Measurements from ENCODE around the gene HOXC6. TPM values are rescaled to one million over a fixed set of nuclear protein-coding genes. Genes with fewer than 3 reads are reported as not detected.
A peak's percentile ranks its signal among the peaks of the same experiment; 100 is the strongest.

The HOXC6 gene
- total RNA-seq, 4 donors from 2014 or later, result 0.48 TPM; not detected in 3

- 12 to 23% methylated on average over 9 to 23 of the region's 23 CpGs for WGBS, 2 donors (ENCODE audit: low coverage in 1 of 2)
- no peaks in the 10 kb centered on the region for H3K36me3 ChIP-seq
- H3K9me3 ChIP-seq, result no peaks in the 10 kb centered on the region
- peaks cover 100% of the 10 kb centered on the region for H3K27me3 ChIP-seq
- no peak overlapping the region for H3K4me3 ChIP-seq
- peaks cover 12 to 44% (median 23%) of the 10 kb centered on the region in 4 donors for H3K4me1 ChIP-seq
- TF ChIP-seq POLR2AphosphoS5 (IDR thresholded peaks at IDR 0.05) (no peak), CTCF (IDR thresholded peaks at IDR 0.05) (no peak), POLR2A (IDR thresholded peaks at IDR 0.05) (no peak), EP300 (IDR thresholded peaks at IDR 0.05; ENCODE audit: low read depth) (no peak)
- H3K27ac ChIP-seq, result no peak overlapping the region
- intact Hi-C loops (cut with DNase I; ENCODE audit: low total_unique reads) (no loop called here), in situ Hi-C loops (cut with MboI; ENCODE audit: low pct_ligation_motif_present in 1 of 4, low pct_unique_long_range_greater_than_20kb in 1 of 4, low sequenced_read_pairs in 3 of 4) (no loop called here)
- no peak for DNase-seq
Observed at GRCh38 chr12:54015018-54015931, 13.0 kb upstream of the HOXC6 start.

GRCh38 chr12:54016051-54016450, 12.2 kb upstream of the HOXC6 start:
- Histone ChIP-seq H3K4me1 (peaks cover 12 to 40% (median 22%) of the 10 kb centered on the region in 4 donors), H3K27ac (peak overlapping the region in 1 of 4 donors; percentile 63), H3K27me3 (peaks cover 100% of the 10 kb centered on the region), H3K9me3 (no peaks in the 10 kb centered on the region), H3K4me3 (no peak overlapping the region), H3K36me3 (no peaks in the 10 kb centered on the region)
- WGBS, 2 donors (ENCODE audit: low coverage in 1 of 2), result 19 to 20% methylated on average over 2 to 3 of the region's 3 CpGs
- intact Hi-C loops (cut with DNase I; ENCODE audit: low total_unique reads), result no loop called here
- DNase-seq, result no peak
- in situ Hi-C loops (cut with MboI; ENCODE audit: low pct_ligation_motif_present in 1 of 4, low pct_unique_long_range_greater_than_20kb in 1 of 4, low sequenced_read_pairs in 3 of 4), result no loop called here
- no peak for TF ChIP-seq POLR2AphosphoS5 (IDR thresholded peaks at IDR 0.05)
- TF ChIP-seq CTCF (IDR thresholded peaks at IDR 0.05), result no peak

GRCh38 chr12:54016478-54016964, 11.7 kb upstream of the HOXC6 start:
- H3K4me3 ChIP-seq, result peak overlapping the region in 1 of 4 donors; percentile 38

More at GRCh38 chr12:54016478-54016964, 11.7 kb upstream of the HOXC6 start:
- H3K9me3 ChIP-seq, result no peaks in the 10 kb centered on the region
- DNase-seq, result no peak
- no peaks in the 10 kb centered on the region for H3K36me3 ChIP-seq
- H3K4me1 ChIP-seq, result peaks cover 12 to 36% (median 19%) of the 10 kb centered on the region in 4 donors
- peak overlapping the region in 1 of 4 donors; percentile 63 for H3K27ac ChIP-seq
- 4% methylated on average over 4 to 25 of the region's 25 CpGs for WGBS, 2 donors (ENCODE audit: low coverage in 1 of 2)
- in situ Hi-C loops (cut with MboI; ENCODE audit: low pct_ligation_motif_present in 1 of 4, low pct_unique_long_range_greater_than_20kb in 1 of 4, low sequenced_read_pairs in 3 of 4) (no loop called here), intact Hi-C loops (cut with DNase I; ENCODE audit: low total_unique reads) (no loop called here)
- H3K27me3 ChIP-seq, result peaks cover 100% of the 10 kb centered on the region
- no peak for TF ChIP-seq CTCF (IDR thresholded peaks at IDR 0.05)
- TF ChIP-seq POLR2AphosphoS5 (IDR thresholded peaks at IDR 0.05), result no peak
- no peak for TF ChIP-seq EP300 (IDR thresholded peaks at IDR 0.05; ENCODE audit: low read depth)
- no peak for TF ChIP-seq POLR2A (IDR thresholded peaks at IDR 0.05)
